ENCODE data around the gene BTN3A1.

BTN3A1 gene

GRCh38 chr6:26385734-26386125, 16.3 kb upstream of the BTN3A1 start:
- H3K4me2 ChIP-seq (ENCODE audit: low read length) = no peak overlapping the region

GRCh38 chr6:26387565-26387964, 14.5 kb upstream of the BTN3A1 start:
- Histone ChIP-seq H3K4me3 (ENCODE audit: low read length) (no peak overlapping the region), H3K4me1 (ENCODE audit: low read length) (peaks cover 3% of the 10 kb centered on the region; the same call in 1 of the 2 replicates), H3K27ac (ENCODE audit: low read length) (no peak overlapping the region), H3K27me3 (ENCODE audit: low read depth, low read length) (no peaks in the 10 kb centered on the region), H3K9me3 (ENCODE audit: insufficient read depth, low read length) (no peaks in the 10 kb centered on the region), H3K9ac (ENCODE audit: low read length) (no peak overlapping the region), H2AFZ (ENCODE audit: low read depth, low read length) (no peak overlapping the region), H3K36me3 (replicated peaks; ENCODE audit: low read depth, low read length) (peaks cover 9% of the 10 kb centered on the region), H3K4me2 (ENCODE audit: low read length) (no peak overlapping the region), H4K20me1 (ENCODE audit: insufficient read depth, low read length) (no peaks in the 10 kb centered on the region), H3K79me2 (ENCODE audit: low read length) (peaks cover 5% of the 10 kb centered on the region; the same call in 1 of the 2 replicates)
- TF ChIP-seq EZH2phosphoT487 (IDR thresholded peaks at IDR 0.05; ENCODE audit: low read depth) (no peak), CTCF (IDR thresholded peaks at IDR 0.05; ENCODE audit: low read depth, low read length) (no peak)

More at GRCh38 chr6:26385734-26386125, 16.3 kb upstream of the BTN3A1 start:
- Histone ChIP-seq H3K79me2 (ENCODE audit: low read length) (peaks cover 5% of the 10 kb centered on the region; the same call in 1 of the 2 replicates), H3K4me1 (ENCODE audit: low read length) (peaks cover 3% of the 10 kb centered on the region; the same call in 1 of the 2 replicates), H3K4me3 (ENCODE audit: low read length) (no peak overlapping the region), H4K20me1 (ENCODE audit: insufficient read depth, low read length) (no peaks in the 10 kb centered on the region), H3K36me3 (replicated peaks; ENCODE audit: low read depth, low read length) (peaks cover 9% of the 10 kb centered on the region), H3K27ac (ENCODE audit: low read length) (no peak overlapping the region), H3K9me3 (ENCODE audit: insufficient read depth, low read length) (no peaks in the 10 kb centered on the region), H3K9ac (ENCODE audit: low read length) (no peak overlapping the region), H2AFZ (ENCODE audit: low read depth, low read length) (no peak overlapping the region), H3K27me3 (ENCODE audit: low read depth, low read length) (no peaks in the 10 kb centered on the region)
- no peak for TF ChIP-seq CTCF (IDR thresholded peaks at IDR 0.05; ENCODE audit: low read depth, low read length)
- TF ChIP-seq EZH2phosphoT487 (IDR thresholded peaks at IDR 0.05; ENCODE audit: low read depth) = no peak

- H3K27ac ChIP-seq (ENCODE audit: low read length) = no peak overlapping the region
- H3K36me3 ChIP-seq (replicated peaks; ENCODE audit: low read depth, low read length) = peaks cover 9% of the 10 kb centered on the region
- H3K4me3 ChIP-seq (ENCODE audit: low read length) = no peak overlapping the region
- H3K79me2 ChIP-seq (ENCODE audit: low read length) = peaks cover 5% of the 10 kb centered on the region; the same call in 1 of the 2 replicates
- H3K4me2 ChIP-seq (ENCODE audit: low read length) = no peak overlapping the region
- no peaks in the 10 kb centered on the region for H3K27me3 ChIP-seq (ENCODE audit: low read depth, low read length)
- H3K9ac ChIP-seq (ENCODE audit: low read length) = no peak overlapping the region
- no peaks in the 10 kb centered on the region for H3K9me3 ChIP-seq (ENCODE audit: insufficient read depth, low read length)
- TF ChIP-seq EZH2phosphoT487 (IDR thresholded peaks at IDR 0.05; ENCODE audit: low read depth) (no peak), CTCF (IDR thresholded peaks at IDR 0.05; ENCODE audit: low read depth, low read length) (no peak)
- no peaks in the 10 kb centered on the region for H4K20me1 ChIP-seq (ENCODE audit: insufficient read depth, low read length)
- peaks cover 8% of the 10 kb centered on the region for H3K4me1 ChIP-seq (ENCODE audit: low read length)
- H2AFZ ChIP-seq (ENCODE audit: low read depth, low read length) = no peak overlapping the region
Observed at GRCh38 chr6:26388014-26388413, 14.1 kb upstream of the BTN3A1 start.

- H3K9ac ChIP-seq (ENCODE audit: low read length) = no peak overlapping the region
- peaks cover 9% of the 10 kb centered on the region for H3K36me3 ChIP-seq (replicated peaks; ENCODE audit: low read depth, low read length)
- H3K4me1 ChIP-seq (ENCODE audit: low read length) = peaks cover 12% of the 10 kb centered on the region
- H3K27ac ChIP-seq (ENCODE audit: low read length) = no peak overlapping the region
- no peaks in the 10 kb centered on the region for H3K27me3 ChIP-seq (ENCODE audit: low read depth, low read length)
- TF ChIP-seq CTCF (IDR thresholded peaks at IDR 0.05; ENCODE audit: low read depth, low read length) (no peak), EZH2phosphoT487 (IDR thresholded peaks at IDR 0.05; ENCODE audit: low read depth) (no peak)
- H3K9me3 ChIP-seq (ENCODE audit: insufficient read depth, low read length) = no peaks in the 10 kb centered on the region
- no peak overlapping the region for H3K4me3 ChIP-seq (ENCODE audit: low read length)
- no peak overlapping the region for H2AFZ ChIP-seq (ENCODE audit: low read depth, low read length)
- no peak overlapping the region for H3K4me2 ChIP-seq (ENCODE audit: low read length)
- no peaks in the 10 kb centered on the region for H4K20me1 ChIP-seq (ENCODE audit: insufficient read depth, low read length)
- peaks cover 4% of the 10 kb centered on the region; the same call in 1 of the 2 replicates for H3K79me2 ChIP-seq (ENCODE audit: low read length)
Observed at GRCh38 chr6:26388441-26388840, 13.6 kb upstream of the BTN3A1 start.
